ENCODE results near the gene PRL. TPM values are rescaled to one million over a fixed set of nuclear protein-coding genes. Genes with fewer than 3 reads are reported as not detected.
A peak's percentile ranks its signal among the peaks of the same experiment; 100 is the strongest.

Gene PRL
- total RNA-seq, 3 donors from 2014 or later: 0.29 TPM; not detected in 2

DNA sequence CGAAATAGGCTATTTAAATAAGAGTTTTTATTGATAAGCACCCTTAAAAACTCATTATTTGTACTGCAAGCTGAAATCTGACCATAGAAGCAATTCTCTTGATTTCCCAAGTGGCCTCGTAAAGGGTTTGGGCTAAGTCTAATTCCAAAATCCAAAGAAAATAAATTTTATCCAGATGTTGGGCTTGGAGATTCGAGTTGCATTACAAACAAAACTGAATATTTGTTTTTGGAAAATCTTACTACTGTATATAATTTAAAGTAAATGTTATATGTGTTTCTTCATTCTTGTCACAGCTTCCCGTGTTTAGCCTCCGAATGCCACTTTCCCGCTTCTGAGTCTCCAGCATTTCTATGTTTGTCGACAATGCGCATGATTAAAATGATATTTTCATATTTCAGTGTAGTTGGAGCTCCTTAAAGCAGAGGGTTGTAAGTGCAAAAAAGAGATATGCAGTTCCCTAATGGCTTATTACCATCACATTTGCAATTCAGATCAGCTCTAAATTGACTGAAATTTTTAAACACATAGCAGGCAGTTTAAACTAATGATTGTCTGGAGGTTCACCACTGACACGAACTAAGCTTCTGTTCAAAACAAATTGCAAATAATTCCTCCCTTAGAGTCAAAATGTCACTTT, 47.0 kb downstream of the PRL start:
- Histone ChIP-seq H3K36me3 (no peaks in the 10 kb centered on the region), H3K27me3 (no peaks in the 10 kb centered on the region), H3K9me3 (no peaks in the 10 kb centered on the region), H3K4me3 (no peak overlapping the region), H3K27ac (peak overlapping the region in 1 of 2 donors; percentile 13), H3K4me1 (no peaks in the 10 kb centered on the region)
- intact Hi-C loops (cut with DNase I; ENCODE audit: low total_unique reads): no loop called here
- TF ChIP-seq POLR2AphosphoS5 (IDR thresholded peaks at IDR 0.05): no peak
- TF ChIP-seq, protein P1, sequence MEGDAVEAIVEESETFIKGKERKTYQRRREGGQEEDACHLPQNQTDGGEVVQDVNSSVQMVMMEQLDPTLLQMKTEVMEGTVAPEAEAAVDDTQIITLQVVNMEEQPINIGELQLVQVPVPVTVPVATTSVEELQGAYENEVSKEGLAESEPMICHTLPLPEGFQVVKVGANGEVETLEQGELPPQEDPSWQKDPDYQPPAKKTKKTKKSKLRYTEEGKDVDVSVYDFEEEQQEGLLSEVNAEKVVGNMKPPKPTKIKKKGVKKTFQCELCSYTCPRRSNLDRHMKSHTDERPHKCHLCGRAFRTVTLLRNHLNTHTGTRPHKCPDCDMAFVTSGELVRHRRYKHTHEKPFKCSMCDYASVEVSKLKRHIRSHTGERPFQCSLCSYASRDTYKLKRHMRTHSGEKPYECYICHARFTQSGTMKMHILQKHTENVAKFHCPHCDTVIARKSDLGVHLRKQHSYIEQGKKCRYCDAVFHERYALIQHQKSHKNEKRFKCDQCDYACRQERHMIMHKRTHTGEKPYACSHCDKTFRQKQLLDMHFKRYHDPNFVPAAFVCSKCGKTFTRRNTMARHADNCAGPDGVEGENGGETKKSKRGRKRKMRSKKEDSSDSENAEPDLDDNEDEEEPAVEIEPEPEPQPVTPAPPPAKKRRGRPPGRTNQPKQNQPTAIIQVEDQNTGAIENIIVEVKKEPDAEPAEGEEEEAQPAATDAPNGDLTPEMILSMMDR (IDR thresholded peaks at IDR 0.05): no peak
- no peak for TF ChIP-seq POLR2A (IDR thresholded peaks at IDR 0.05)
- DNase-seq (ENCODE audit: low spot score in 2 of 2): no peak

DNA sequence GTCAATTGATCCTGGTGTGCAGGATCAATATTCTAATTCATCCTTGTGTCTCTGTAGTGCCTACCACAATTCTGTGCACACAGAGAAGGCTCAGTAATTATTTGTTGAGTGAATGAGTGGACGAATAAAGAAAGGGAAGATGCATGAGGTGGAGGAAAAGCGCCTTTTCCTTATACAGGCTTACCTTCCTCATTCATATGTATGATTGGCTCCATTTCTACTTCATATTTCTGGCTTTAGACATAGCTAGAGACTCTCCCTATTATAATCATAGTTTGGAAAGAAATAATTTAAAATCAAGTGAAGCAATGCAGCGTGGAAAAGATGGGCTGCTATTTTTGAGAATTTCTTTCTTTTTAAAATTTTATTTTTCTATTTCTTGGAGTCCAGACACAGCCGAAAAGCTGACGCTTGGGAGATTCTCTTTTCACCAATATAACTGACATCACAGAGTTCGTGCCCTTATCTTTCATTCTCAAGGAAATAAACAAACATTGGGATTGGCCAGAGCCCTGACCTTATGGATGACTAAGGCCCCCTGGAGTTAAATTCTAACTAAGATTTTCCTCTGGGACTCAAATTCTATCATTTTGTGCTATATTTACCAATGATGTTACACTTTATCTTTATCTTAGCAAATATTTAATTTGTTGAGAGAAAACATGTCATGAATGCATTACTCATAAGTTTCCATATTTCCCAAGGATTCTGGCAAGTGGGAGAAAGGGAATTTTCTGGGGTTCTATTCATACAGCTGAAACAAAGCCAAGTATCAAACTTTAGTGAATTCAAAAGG, 48.1 kb downstream of the PRL start:
- TF ChIP-seq, protein P1 (IDR thresholded peaks at IDR 0.05): no peak
- no peak for TF ChIP-seq POLR2A (IDR thresholded peaks at IDR 0.05)
- no peak for TF ChIP-seq POLR2AphosphoS5 (IDR thresholded peaks at IDR 0.05)
- no peaks in the 10 kb centered on the region for H3K4me1 ChIP-seq
- no peaks in the 10 kb centered on the region for H3K27me3 ChIP-seq
- no peak for DNase-seq (ENCODE audit: low spot score in 2 of 2)
- intact Hi-C loops (cut with DNase I; ENCODE audit: low total_unique reads): no loop called here
- no peak overlapping the region for H3K4me3 ChIP-seq
- peak overlapping the region in 1 of 2 donors; percentile 12 for H3K27ac ChIP-seq
- H3K9me3 ChIP-seq: no peaks in the 10 kb centered on the region
- no peaks in the 10 kb centered on the region for H3K36me3 ChIP-seq

- no peak for TF ChIP-seq POLR2AphosphoS5 (IDR thresholded peaks at IDR 0.05)
- TF ChIP-seq, protein P1 (IDR thresholded peaks at IDR 0.05): no peak
- no peak for TF ChIP-seq POLR2A (IDR thresholded peaks at IDR 0.05)
- no peak for DNase-seq (ENCODE audit: low spot score in 2 of 2)
- Histone ChIP-seq H3K9me3 (no peaks in the 10 kb centered on the region), H3K4me3 (no peak overlapping the region), H3K27me3 (no peaks in the 10 kb centered on the region), H3K27ac (no peak overlapping the region), H3K36me3 (no peaks in the 10 kb centered on the region), H3K4me1 (no peaks in the 10 kb centered on the region)
- intact Hi-C loops (cut with DNase I; ENCODE audit: low total_unique reads): no loop called here
Measured at GRCh38 chr6:22247916-22248482, 48.8 kb downstream of the PRL start.

DNA sequence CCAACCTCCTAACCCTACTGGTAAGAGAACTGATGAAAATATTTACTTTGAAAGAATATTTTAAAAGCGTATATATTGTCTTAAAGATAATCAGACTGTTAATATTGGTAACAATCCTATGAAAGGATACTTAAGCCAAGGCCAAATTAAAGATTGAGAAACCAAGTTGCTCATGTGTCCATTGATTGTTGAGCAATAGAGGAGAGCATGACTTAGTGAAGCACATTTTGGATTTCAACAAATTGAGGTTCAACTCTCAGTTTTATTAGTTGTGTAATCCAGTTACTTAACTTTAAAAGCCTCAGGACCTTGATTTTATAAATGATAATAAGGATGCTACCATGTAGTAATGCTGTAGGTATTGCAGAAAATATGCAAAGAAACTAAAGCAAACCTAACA, 56.8 kb downstream of the PRL start:
- Histone ChIP-seq H3K36me3 (no peaks in the 10 kb centered on the region), H3K4me3 (no peak overlapping the region), H3K4me1 (no peaks in the 10 kb centered on the region), H3K9me3 (no peaks in the 10 kb centered on the region), H3K27ac (no peak overlapping the region), H3K27me3 (no peaks in the 10 kb centered on the region)
- DNase-seq (ENCODE audit: low spot score in 2 of 2): no peak
- TF ChIP-seq POLR2A (IDR thresholded peaks at IDR 0.05) (no peak), POLR2AphosphoS5 (IDR thresholded peaks at IDR 0.05) (no peak)
- TF ChIP-seq, protein P1 (IDR thresholded peaks at IDR 0.05): no peak
- intact Hi-C loops (cut with DNase I; ENCODE audit: low total_unique reads): no loop called here
